ENCODE results near the gene NMS. TPM values are rescaled to one million over a fixed set of nuclear protein-coding genes. Genes with fewer than 3 reads are reported as not detected.
A peak's percentile ranks its signal among the peaks of the same experiment; 100 is the strongest.

Gene NMS
- total and polyA plus RNA-seq, 2 of the 13 experiments (the other 11 are each of a cell fraction or from before 2014, with no cell fraction given), result not detected

- no peak for TF ChIP-seq ELK4 (CRISPR knock-in tag; IDR thresholded peaks at IDR 0.05; ENCODE audit: borderline replicate concordance)
- peak; percentile 41; the same call in 1 of the 2 replicates for TF ChIP-seq ZNF788 (CRISPR knock-in tag; IDR thresholded peaks at IDR 0.05; ENCODE audit: borderline replicate concordance)
- peak; percentile 76 for TF ChIP-seq TFE3 (CRISPR knock-in tag; IDR thresholded peaks at IDR 0.05)
- TF ChIP-seq HDAC2 (CRISPR knock-in tag; IDR thresholded peaks at IDR 0.05), result peak; percentile 76; the same call in 1 of the 2 replicates
- peak; percentile 56; the same call in 1 of the 2 replicates for TF ChIP-seq ZMYM4 (CRISPR knock-in tag; IDR thresholded peaks at IDR 0.05)
- TF ChIP-seq ZNF558 (CRISPR knock-in tag; IDR thresholded peaks at IDR 0.05; ENCODE audit: borderline replicate concordance), result peak; percentile 53; the same call in 1 of the 2 replicates
- peak; percentile 61; the same call in 1 of the 2 replicates for TF ChIP-seq ZNF792 (CRISPR knock-in tag; IDR thresholded peaks at IDR 0.05)
- TF ChIP-seq DDIT3 (CRISPR knock-in tag; IDR thresholded peaks at IDR 0.05), result 0 out of 2 replicates have a peak, but pooled peaks have one; percentile 66
- TF ChIP-seq ATRX (CRISPR knock-in tag; IDR thresholded peaks at IDR 0.05; ENCODE audit: borderline replicate concordance), result no peak
- TF ChIP-seq KDM2A (CRISPR knock-in tag; IDR thresholded peaks at IDR 0.05; ENCODE audit: borderline replicate concordance, low read depth), result peak; percentile 69; the same call in 1 of the 2 replicates
- no peak for TF ChIP-seq ZNF577 (CRISPR knock-in tag; IDR thresholded peaks at IDR 0.05; ENCODE audit: borderline replicate concordance, low read depth)
- 0 out of 2 replicates have a peak, but pooled peaks have one; percentile 69 for TF ChIP-seq ZNF557 (CRISPR knock-in tag; IDR thresholded peaks at IDR 0.05)
- no peak for TF ChIP-seq HOXA9 (CRISPR knock-in tag; IDR thresholded peaks at IDR 0.05; ENCODE audit: borderline replicate concordance)
- TF ChIP-seq ZNF616 (CRISPR knock-in tag; IDR thresholded peaks at IDR 0.05; ENCODE audit: low read depth), result no peak
- TF ChIP-seq E2F2 (CRISPR knock-in tag; IDR thresholded peaks at IDR 0.05; ENCODE audit: borderline replicate concordance), result no peak; the same call in 1 of the 2 replicates
- TF ChIP-seq ATF3 (CRISPR knock-in tag; IDR thresholded peaks at IDR 0.05), result no peak; the same call in 1 of the 2 replicates
- 0 out of 2 replicates have a peak, but pooled peaks have one; percentile 51 for TF ChIP-seq NCOA2 (CRISPR knock-in tag; IDR thresholded peaks at IDR 0.05)
- TF ChIP-seq ZNF441 (CRISPR knock-in tag; IDR thresholded peaks at IDR 0.05; ENCODE audit: borderline replicate concordance), result peak; percentile 77; the same call in 1 of the 2 replicates
Measured at GRCh38 chr2:100470898-100471514, 724 bp downstream of the NMS start (continued).
